Erythroblast (primary cell): ENCODE data around the gene WDR70.
"Not testable (repeated sequence)": the region's sequence is repeated elsewhere in the genome, so short reads cannot be mapped to it uniquely, and the experiment has no call there.

Source experiments
- GATA1 ChIP-seq: IDR thresholded peaks from 2 replicates; pipeline ENCODE4 v1.6.1; 2011; ENCODE audit warnings: low read depth, mild to moderate bottlenecking, control low read depth, low read length, moderate library complexity
- POLR2A ChIP-seq: IDR thresholded peaks from 2 replicates; pipeline ENCODE4 v1.6.1; 2011; ENCODE audit warnings: mild to moderate bottlenecking, low read length

DNA sequence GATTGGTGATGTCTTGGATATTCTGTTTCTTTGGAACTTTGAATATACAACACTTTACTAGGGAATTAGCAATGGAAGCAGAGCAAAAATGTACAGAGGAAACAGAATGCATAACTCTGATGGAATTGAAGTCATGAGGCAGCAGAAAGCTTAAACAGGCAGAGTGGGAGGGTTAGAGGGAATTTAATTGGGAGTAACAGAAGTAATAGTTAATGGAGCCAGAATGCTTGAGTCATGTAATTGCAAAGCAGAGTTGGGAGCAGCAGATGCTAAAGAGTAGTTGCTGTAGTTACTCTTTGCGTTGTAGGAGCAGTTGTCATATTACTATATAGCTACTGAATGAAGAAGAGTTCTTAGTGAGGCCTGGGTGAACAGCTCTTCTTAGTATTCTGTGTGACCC is 90.3 kb downstream of the WDR70 start:
- TF ChIP-seq POLR2A, GATA1: not testable (repeated sequence)
